Right lobe of liver (tissue), 4 donors: ENCODE measurements around the gene PPARG.

Experiments used
- POLR2A ChIP-seq: fragments of 450-650 bp; IDR thresholded peaks from one replicate; pipeline ENCODE4 v1.6.1; 2017; ENCODE audit warnings: antibody characterized with exemption, mild to moderate bottlenecking
- TF ChIP-seq, protein P1 (sequence below), 4 donors: fragments of 200-600 bp in 3 of 4; fragments of 450-650 bp in 1 of 4; IDR thresholded peaks; one replicate each; pipeline versions ENCODE4 v1.5.1 to v1.8.0; 2016 to 2022; ENCODE audit warnings: antibody characterized with exemption in 4 of 4, mild to moderate bottlenecking in 2 of 4
- donor health status: DM: no; HTN: no; CAD: no.
- donor health status: DM: no; HTN: no; CAD: no.
- donor health status: DM: no; HTN: yes; CAD: no.

DNA sequence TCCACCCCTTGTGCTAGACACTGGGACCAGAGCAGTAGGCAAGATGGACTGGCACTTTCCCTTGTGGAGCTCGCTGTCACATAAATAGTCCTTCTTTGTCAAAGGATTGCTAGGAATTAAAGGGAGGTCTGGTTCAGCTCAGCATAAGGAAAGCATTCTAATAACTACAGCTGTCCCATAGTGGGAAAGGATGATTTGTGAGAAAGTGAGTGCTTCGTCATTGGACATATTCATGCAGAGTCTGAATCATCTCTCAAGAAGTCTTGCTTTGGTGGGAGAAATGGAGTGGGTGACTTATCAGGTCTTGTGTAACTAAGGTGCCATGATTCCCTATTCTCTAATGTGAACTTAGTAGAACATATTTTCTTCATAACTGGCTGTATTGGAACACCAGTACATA lies 14.7 kb downstream of the PPARG start:
- TF ChIP-seq, protein P1, sequence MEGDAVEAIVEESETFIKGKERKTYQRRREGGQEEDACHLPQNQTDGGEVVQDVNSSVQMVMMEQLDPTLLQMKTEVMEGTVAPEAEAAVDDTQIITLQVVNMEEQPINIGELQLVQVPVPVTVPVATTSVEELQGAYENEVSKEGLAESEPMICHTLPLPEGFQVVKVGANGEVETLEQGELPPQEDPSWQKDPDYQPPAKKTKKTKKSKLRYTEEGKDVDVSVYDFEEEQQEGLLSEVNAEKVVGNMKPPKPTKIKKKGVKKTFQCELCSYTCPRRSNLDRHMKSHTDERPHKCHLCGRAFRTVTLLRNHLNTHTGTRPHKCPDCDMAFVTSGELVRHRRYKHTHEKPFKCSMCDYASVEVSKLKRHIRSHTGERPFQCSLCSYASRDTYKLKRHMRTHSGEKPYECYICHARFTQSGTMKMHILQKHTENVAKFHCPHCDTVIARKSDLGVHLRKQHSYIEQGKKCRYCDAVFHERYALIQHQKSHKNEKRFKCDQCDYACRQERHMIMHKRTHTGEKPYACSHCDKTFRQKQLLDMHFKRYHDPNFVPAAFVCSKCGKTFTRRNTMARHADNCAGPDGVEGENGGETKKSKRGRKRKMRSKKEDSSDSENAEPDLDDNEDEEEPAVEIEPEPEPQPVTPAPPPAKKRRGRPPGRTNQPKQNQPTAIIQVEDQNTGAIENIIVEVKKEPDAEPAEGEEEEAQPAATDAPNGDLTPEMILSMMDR (IDR thresholded peaks at IDR 0.05) = no peak
- no peak for TF ChIP-seq POLR2A
